Measurements from ENCODE around the gene LILRB5. TPM values are rescaled to one million over a fixed set of nuclear protein-coding genes. Genes with fewer than 3 reads are reported as not detected.

The LILRB5 gene
- total and polyA plus RNA-seq, 2 donors from 2014 or later, result 1.1 to 5.9 TPM

- intact Hi-C loops (cut with DNase I), result no loop called here
- peaks cover 17 to 47% (median 44%) of the 10 kb centered on the region in 3 donors for H3K4me1 ChIP-seq (ENCODE audit: control insufficient read depth in 2 of 3, insufficient read depth in 2 of 3, low read depth in 1 of 3, low read length in 3 of 3)
- H3K27me3 ChIP-seq (ENCODE audit: control insufficient read depth, insufficient read depth, low read length), result no peaks in the 10 kb centered on the region
- H3K4me3 ChIP-seq (ENCODE audit: low read length in 3 of 3), result no peak overlapping the region
- no peak overlapping the region for H3K9ac ChIP-seq (ENCODE audit: low read length in 3 of 3)
- DNase-seq (peak in 1 of 5 donors; percentile 69), FAIRE-seq (no peak)
- H3K27ac ChIP-seq (ENCODE audit: low read depth in 2 of 2, low read length in 2 of 2), result peak overlapping the region in 1 of 2 donors; percentile 0
- H3K36me3 ChIP-seq (ENCODE audit: control insufficient read depth in 2 of 3, insufficient read depth in 3 of 3, low read length in 3 of 3), result peaks cover 22 to 54% (median 32%) of the 10 kb centered on the region in 3 donors
- H3K9me3 ChIP-seq (ENCODE audit: control insufficient read depth in 2 of 3, insufficient read depth in 1 of 3, low read length in 3 of 3), result no peaks in the 10 kb centered on the region
- no peak for TF ChIP-seq CTCF (IDR thresholded peaks at IDR 0.05; ENCODE audit: borderline replicate concordance, extremely low read depth, insufficient read depth)
Measured at GRCh38 chr19:54206030-54206830, 50.8 kb downstream of the LILRB5 start.

GRCh38 chr19:54204767-54205468 is 52.2 kb downstream of the LILRB5 start:
- Histone ChIP-seq H3K27me3 (ENCODE audit: control insufficient read depth, insufficient read depth, low read length) (no peaks in the 10 kb centered on the region), H3K36me3 (ENCODE audit: control insufficient read depth in 2 of 3, insufficient read depth in 3 of 3, low read length in 3 of 3) (peaks cover 22 to 54% (median 32%) of the 10 kb centered on the region in 3 donors), H3K9me3 (ENCODE audit: control insufficient read depth in 2 of 3, insufficient read depth in 1 of 3, low read length in 3 of 3) (no peaks in the 10 kb centered on the region), H3K27ac (ENCODE audit: low read depth in 2 of 2, low read length in 2 of 2) (no peak overlapping the region), H3K4me3 (ENCODE audit: low read length in 3 of 3) (no peak overlapping the region), H3K4me1 (ENCODE audit: control insufficient read depth in 2 of 3, insufficient read depth in 2 of 3, low read depth in 1 of 3, low read length in 3 of 3) (peaks cover 13 to 42% (median 37%) of the 10 kb centered on the region in 3 donors), H3K9ac (ENCODE audit: low read length in 3 of 3) (no peak overlapping the region)
- peak in 1 of 5 donors; percentile 15 for DNase-seq
- TF ChIP-seq CTCF (IDR thresholded peaks at IDR 0.05; ENCODE audit: borderline replicate concordance, extremely low read depth, insufficient read depth), result no peak
- intact Hi-C loops (cut with DNase I), result no loop called here
- FAIRE-seq, result no peak

- Histone ChIP-seq H3K4me1 (ENCODE audit: control insufficient read depth in 2 of 3, insufficient read depth in 2 of 3, low read depth in 1 of 3, low read length in 3 of 3) (peaks cover 11 to 31% (median 22%) of the 10 kb centered on the region in 3 donors), H3K4me3 (ENCODE audit: low read length in 3 of 3) (peak overlapping the region in 2 of 3 donors; percentile 0 to 92), H3K9ac (ENCODE audit: low read length in 3 of 3) (peak overlapping the region in 1 of 3 donors; percentile 94), H3K36me3 (ENCODE audit: control insufficient read depth in 2 of 3, insufficient read depth in 3 of 3, low read length in 3 of 3) (peaks cover 22 to 47% (median 32%) of the 10 kb centered on the region in 3 donors), H3K27me3 (ENCODE audit: control insufficient read depth, insufficient read depth, low read length) (no peaks in the 10 kb centered on the region), H3K9me3 (ENCODE audit: control insufficient read depth in 2 of 3, insufficient read depth in 1 of 3, low read length in 3 of 3) (no peaks in the 10 kb centered on the region), H3K27ac (ENCODE audit: low read depth in 2 of 2, low read length in 2 of 2) (no peak overlapping the region)
- peak in 2 of 5 donors; percentile 14 to 43 for DNase-seq
- no peak for FAIRE-seq
- no peak for TF ChIP-seq CTCF (IDR thresholded peaks at IDR 0.05; ENCODE audit: borderline replicate concordance, extremely low read depth, insufficient read depth)
- intact Hi-C loops (cut with DNase I), result no loop called here
Measured at GRCh38 chr19:54203151-54203611, 53.9 kb downstream of the LILRB5 start.

All from kidney (tissue), 14 donors.